Measurements from ENCODE around the gene SYT17. TPM values are rescaled to one million over a fixed set of nuclear protein-coding genes. Genes with fewer than 3 reads are reported as not detected.

The SYT17 gene
- polyA plus RNA-seq, 1 donor (not counting 4 experiments of a cell fraction or from before 2014, with no cell fraction given), result not detected

DNA sequence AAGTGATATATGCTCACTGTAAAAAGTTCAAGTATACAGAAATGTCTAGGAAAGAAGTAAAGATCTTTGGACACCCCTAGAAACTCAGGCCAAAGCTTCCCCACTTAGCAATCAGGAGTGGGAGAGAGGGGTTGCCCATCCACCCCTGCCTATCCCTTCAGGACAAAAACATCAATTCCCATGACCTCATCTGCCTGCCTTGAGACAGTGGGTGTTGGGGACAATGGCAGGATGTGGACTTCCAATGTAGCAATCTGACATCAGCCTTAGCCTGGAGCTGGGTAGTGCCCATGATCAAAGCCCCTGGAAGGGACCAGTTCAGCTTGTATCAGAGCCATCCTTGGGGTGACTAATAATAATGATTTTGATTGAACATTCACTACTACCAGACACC, 36.2 kb upstream of the SYT17 start:
- Histone ChIP-seq H2AFZ (ENCODE audit: control insufficient read depth, low read length) (no peak overlapping the region), H3K27ac (ENCODE audit: control insufficient read depth, insufficient read depth, low read length) (no peak overlapping the region), H3K27me3 (ENCODE audit: control insufficient read depth, extremely low read depth, insufficient read depth, low read length) (no peaks in the 10 kb centered on the region), H3K79me2 (ENCODE audit: control insufficient read depth, insufficient read depth, low read length) (no peaks in the 10 kb centered on the region), H4K20me1 (ENCODE audit: control insufficient read depth, extremely low read depth, insufficient read depth, low read length) (no peaks in the 10 kb centered on the region), H3K9me1 (ENCODE audit: control insufficient read depth, extremely low read depth, insufficient read depth, low read length) (no peaks in the 10 kb centered on the region), H3K9me3 (ENCODE audit: control insufficient read depth, low read depth, low read length) (no peaks in the 10 kb centered on the region), H3K4me1 (ENCODE audit: control insufficient read depth, extremely low read depth, insufficient read depth, low read length) (peaks cover 31% of the 10 kb centered on the region), H3K9ac (ENCODE audit: control insufficient read depth, extremely low read depth, insufficient read depth, low read length) (no peak overlapping the region), H3K4me3 (ENCODE audit: control insufficient read depth in 2 of 3, extremely low read depth in 1 of 3, insufficient read depth in 2 of 3, low read depth in 1 of 3, low read length in 3 of 3) (no peak overlapping the region), H3K4me2 (ENCODE audit: control insufficient read depth, extremely low read depth, insufficient read depth, low read depth, low read length) (no peak overlapping the region), H3K36me3 (ENCODE audit: control insufficient read depth in 2 of 2, extremely low read depth in 1 of 2, insufficient read depth in 2 of 2, low read length in 2 of 2) (no peaks in the 10 kb centered on the region)
- DNase-seq (ENCODE audit: low read depth, low spot score), result no peak
- TF ChIP-seq EZH2 (IDR thresholded peaks at IDR 0.05; ENCODE audit: low read length) (no peak), CTCF (optimal IDR thresholded peaks at IDR 0.05 in 1 of 3, IDR thresholded peaks at IDR 0.05 in 1 of 3, conservative IDR thresholded peaks at IDR 0.05 in 1 of 3; ENCODE audit: extremely low read depth in 1 of 3, insufficient read depth in 2 of 3, low read length in 3 of 3) (no peak)
- dilution Hi-C loops (cut with MboI; ENCODE audit: extremely low pct_ligation_motif_present, low sequenced_read_pairs), result no loop called here
- no peak for FAIRE-seq

DNA sequence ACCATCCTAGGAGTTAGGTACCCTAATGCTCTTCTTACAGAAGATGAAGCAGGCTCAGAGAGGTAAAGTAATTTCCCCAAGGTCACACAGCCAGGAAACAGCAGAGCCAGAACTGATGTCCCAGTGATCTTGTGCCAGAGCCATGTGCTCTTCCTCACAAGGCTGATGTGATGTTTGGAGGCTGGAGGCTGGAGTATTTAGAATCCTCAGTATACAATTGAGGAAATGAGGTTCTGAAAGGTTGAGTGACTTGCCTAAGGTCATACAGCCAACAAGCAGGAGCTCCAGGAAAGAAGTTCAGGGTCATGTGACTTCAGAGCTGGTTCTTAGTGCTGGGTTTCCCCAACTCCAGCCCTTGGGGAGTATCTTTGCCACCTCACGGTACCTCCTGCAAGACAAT, 35.8 kb upstream of the SYT17 start:
- FAIRE-seq, result no peak
- Histone ChIP-seq H3K27me3 (ENCODE audit: control insufficient read depth, extremely low read depth, insufficient read depth, low read length) (no peaks in the 10 kb centered on the region), H4K20me1 (ENCODE audit: control insufficient read depth, extremely low read depth, insufficient read depth, low read length) (no peaks in the 10 kb centered on the region), H3K4me2 (ENCODE audit: control insufficient read depth, extremely low read depth, insufficient read depth, low read depth, low read length) (no peak overlapping the region), H3K36me3 (ENCODE audit: control insufficient read depth in 2 of 2, extremely low read depth in 1 of 2, insufficient read depth in 2 of 2, low read length in 2 of 2) (no peaks in the 10 kb centered on the region), H2AFZ (ENCODE audit: control insufficient read depth, low read length) (no peak overlapping the region), H3K4me1 (ENCODE audit: control insufficient read depth, extremely low read depth, insufficient read depth, low read length) (peaks cover 35% of the 10 kb centered on the region), H3K9me1 (ENCODE audit: control insufficient read depth, extremely low read depth, insufficient read depth, low read length) (no peaks in the 10 kb centered on the region), H3K9ac (ENCODE audit: control insufficient read depth, extremely low read depth, insufficient read depth, low read length) (no peak overlapping the region), H3K4me3 (ENCODE audit: control insufficient read depth in 2 of 3, extremely low read depth in 1 of 3, insufficient read depth in 2 of 3, low read depth in 1 of 3, low read length in 3 of 3) (no peak overlapping the region), H3K27ac (ENCODE audit: control insufficient read depth, insufficient read depth, low read length) (no peak overlapping the region), H3K79me2 (ENCODE audit: control insufficient read depth, insufficient read depth, low read length) (no peaks in the 10 kb centered on the region), H3K9me3 (ENCODE audit: control insufficient read depth, low read depth, low read length) (no peaks in the 10 kb centered on the region)
- dilution Hi-C loops (cut with MboI; ENCODE audit: extremely low pct_ligation_motif_present, low sequenced_read_pairs), result no loop called here
- TF ChIP-seq EZH2 (IDR thresholded peaks at IDR 0.05; ENCODE audit: low read length) (no peak), CTCF (optimal IDR thresholded peaks at IDR 0.05 in 1 of 3, IDR thresholded peaks at IDR 0.05 in 1 of 3, conservative IDR thresholded peaks at IDR 0.05 in 1 of 3; ENCODE audit: extremely low read depth in 1 of 3, insufficient read depth in 2 of 3, low read length in 3 of 3) (no peak)
- DNase-seq (ENCODE audit: low read depth, low spot score), result no peak
